Neuronal stem cell (in vitro differentiated cells): ENCODE measurements around the gene CCR7.
"Not testable (repeated sequence)": the region's sequence is repeated elsewhere in the genome, so short reads cannot be mapped to it uniquely, and the experiment has no call there.

Experiments used
- DNase-seq: peaks from one replicate; pipeline ENCODE4 v3.0.0-alpha.2; 2013; ENCODE audit warnings: low spot score
- H2AFZ ChIP-seq: one replicate; pipeline ENCODE4 v1.6.1; 2013; ENCODE audit warnings: mild to moderate bottlenecking, low read length, inconsistent platforms
- H2AK5ac ChIP-seq: 2 replicates; pipeline ENCODE4 v1.6.1; 2013; ENCODE audit warnings: low read depth, mild to moderate bottlenecking, inconsistent platforms, low read length, moderate library complexity, mixed read lengths
- H2BK120ac ChIP-seq: 2 replicates; pipeline ENCODE4 v1.6.1; 2013; ENCODE audit warnings: low read depth, mild to moderate bottlenecking, inconsistent platforms, low read length, moderate library complexity, mixed read lengths
- H2BK12ac ChIP-seq: one replicate; pipeline ENCODE4 v1.6.1; 2013; ENCODE audit warnings: low read length, inconsistent platforms
- H2BK15ac ChIP-seq: 2 replicates; pipeline ENCODE4 v1.6.1; 2013; ENCODE audit warnings: mild to moderate bottlenecking, low read length, inconsistent platforms, mixed read lengths
- H2BK5ac ChIP-seq: one replicate; pipeline ENCODE4 v1.6.1; 2013; ENCODE audit warnings: inconsistent platforms, mild to moderate bottlenecking, low read length, moderate library complexity
- H3K14ac ChIP-seq: one replicate; pipeline ENCODE4 v1.6.1; 2013; ENCODE audit warnings: low read length, inconsistent platforms
- H3K18ac ChIP-seq: 2 replicates; pipeline ENCODE4 v1.6.1; 2013; ENCODE audit warnings: low read length, inconsistent platforms
- H3K23ac ChIP-seq: 2 replicates; pipeline ENCODE4 v1.6.1; 2013; ENCODE audit warnings: low read depth, mild to moderate bottlenecking, mixed read lengths, low read length, inconsistent platforms; ENCODE audit not compliant: poor library complexity
- H3K27ac ChIP-seq: replicated peaks from 3 replicates; pipeline ENCODE4 v1.5.1; 2013; ENCODE audit warnings: low read length, inconsistent platforms
- H3K27me3 ChIP-seq, 3 experiments: 2 replicates each; pipeline ENCODE4 v1.6.1; 2013; ENCODE audit warnings: low read length in 3 of 3, mild to moderate bottlenecking in 2 of 3, inconsistent platforms in 1 of 3, low read depth in 1 of 3, mixed read lengths in 1 of 3, moderate library complexity in 1 of 3; ENCODE audit not compliant: control insufficient read depth in 3 of 3, insufficient read depth in 3 of 3
- H3K36me3 ChIP-seq, 2 donors: replicated peaks in 1 of 2; 2 replicates each; pipeline ENCODE4 v1.6.1; 2013; ENCODE audit warnings: low read length in 2 of 2; ENCODE audit not compliant: control insufficient read depth in 2 of 2, insufficient read depth in 2 of 2
- H3K4ac ChIP-seq: 2 replicates; pipeline ENCODE4 v1.6.1; 2013; ENCODE audit warnings: inconsistent platforms, mild to moderate bottlenecking, low read length, moderate library complexity
- H3K4me1 ChIP-seq, 2 donors: 1 replicate in 1 of 2; 2 replicates in 1 of 2; pipeline ENCODE4 v1.6.1; 2013; ENCODE audit warnings: low read length in 2 of 2, low read depth in 1 of 2; ENCODE audit not compliant: control insufficient read depth in 2 of 2, insufficient read depth in 1 of 2
- H3K4me2 ChIP-seq: one replicate; pipeline ENCODE4 v1.6.1; 2013; ENCODE audit warnings: mild to moderate bottlenecking, low read length, inconsistent platforms; ENCODE audit not compliant: insufficient read depth, poor library complexity, severe bottlenecking
- H3K4me3 ChIP-seq, 2 donors: 2 replicates each; pipeline ENCODE4 v1.5.1; 2013; ENCODE audit warnings: low read length in 2 of 2, mild to moderate bottlenecking in 2 of 2, inconsistent platforms in 1 of 2, moderate library complexity in 1 of 2
- H3K79me1 ChIP-seq: one replicate; pipeline ENCODE4 v1.6.1; 2013; ENCODE audit warnings: low read depth, mild to moderate bottlenecking, inconsistent platforms, low read length, moderate library complexity
- H3K9ac ChIP-seq: one replicate; pipeline ENCODE4 v1.6.1; 2013; ENCODE audit warnings: mild to moderate bottlenecking, low read depth, low read length, inconsistent platforms; ENCODE audit not compliant: poor library complexity
- H3K9me3 ChIP-seq, 2 donors: replicated peaks in 1 of 2; 2 replicates each; pipeline versions ENCODE3 to v1.6.1; 2013; ENCODE audit warnings: low read length in 2 of 2, mild to moderate bottlenecking in 2 of 2, inconsistent platforms in 1 of 2, low read depth in 1 of 2, mixed read lengths in 1 of 2, moderate library complexity in 1 of 2; ENCODE audit not compliant: control insufficient read depth in 2 of 2, insufficient read depth in 1 of 2
- H4K8ac ChIP-seq: one replicate; pipeline ENCODE4 v1.6.1; 2013; ENCODE audit warnings: low read depth, mild to moderate bottlenecking, inconsistent platforms, low read length, moderate library complexity
- H4K91ac ChIP-seq: one replicate; pipeline ENCODE4 v1.6.1; 2013; ENCODE audit warnings: low read length, low read depth, mild to moderate bottlenecking, inconsistent platforms; ENCODE audit not compliant: poor library complexity
- WGBS, 2 donors: extraction: QIAGEN DNeasy Blood & Tissue Kit; methylation state at CpG; one replicate each; pipeline ENCODE4 v1.1.7; 2013; ENCODE audit warnings: missing lambda C conversion rate in 2 of 2, mixed read lengths in 1 of 2; ENCODE audit not compliant: insufficient read length in 2 of 2, insufficient replicate concordance in 1 of 2; ENCODE audit errors: extremely low coverage in 2 of 2; 5-methylcytosine and 5-hydroxymethylcytosine counted together

Gene CCR7

DNA sequence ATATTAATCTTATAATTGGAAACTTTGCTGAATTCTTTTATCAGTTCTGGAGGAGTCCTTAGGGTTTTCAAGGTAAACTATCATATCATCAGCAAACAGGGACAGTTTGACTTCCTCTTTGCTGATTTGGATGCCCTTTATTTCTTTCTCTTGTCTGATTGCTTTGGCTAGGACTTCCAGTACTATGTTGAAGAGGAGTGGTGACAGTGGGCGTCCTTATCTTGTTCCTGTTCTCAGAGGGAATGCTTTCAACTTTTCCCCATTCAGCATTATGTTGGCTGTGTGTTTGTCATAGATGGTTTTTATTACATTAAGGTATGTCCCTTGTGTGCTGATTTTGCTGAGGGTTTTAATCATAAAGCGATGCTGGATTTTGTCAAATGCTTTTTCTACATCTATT lies 19.7 kb upstream of the CCR7 start:
- H3K27ac ChIP-seq, H2AK5ac ChIP-seq, H3K4me2 ChIP-seq, H2BK15ac ChIP-seq, H4K91ac ChIP-seq, H4K8ac ChIP-seq, H3K9ac ChIP-seq, H3K4me3 ChIP-seq, H3K4ac ChIP-seq, H2BK5ac ChIP-seq, H2AFZ ChIP-seq, DNase-seq, H3K18ac ChIP-seq, H2BK12ac ChIP-seq, H3K14ac ChIP-seq, H2BK120ac ChIP-seq, H3K23ac ChIP-seq, H3K79me1 ChIP-seq, H3K27me3 ChIP-seq, H3K36me3 ChIP-seq, H3K9me3 ChIP-seq: not testable (repeated sequence)
- H3K4me1 ChIP-seq, result peaks cover 2 to 11% of the 10 kb centered on the region in 2 donors
- WGBS, 2 donors, result no CpG with 5 or more reads among the region's 2 CpGs

DNA sequence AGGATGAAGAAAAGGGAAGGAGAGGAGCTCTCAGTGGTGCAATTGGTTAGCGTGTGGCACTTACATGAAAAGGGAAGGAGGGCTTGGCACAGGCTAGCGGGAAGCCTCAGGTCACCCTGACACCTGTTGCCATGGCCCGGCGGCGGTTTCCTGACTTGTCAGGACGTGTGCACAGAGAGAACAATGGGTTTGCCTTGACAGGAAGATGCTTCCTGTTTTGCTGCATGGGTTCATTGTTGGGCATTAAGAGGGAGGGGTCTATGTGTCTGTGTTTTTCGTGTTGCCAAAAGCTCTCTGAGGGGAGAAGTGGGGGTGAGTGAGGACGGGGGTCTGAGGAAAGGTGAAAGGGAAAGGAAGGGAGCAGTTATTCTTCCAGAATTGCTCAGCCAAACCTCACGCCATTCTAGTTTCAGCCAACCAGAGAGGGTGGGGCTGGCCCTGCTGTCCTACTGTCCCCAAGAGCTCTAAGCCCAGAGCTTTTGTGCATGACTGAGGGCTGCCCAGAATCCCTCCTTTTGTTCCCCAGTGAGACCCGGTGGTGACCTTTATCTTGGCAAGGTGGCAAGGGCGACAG lies 17.1 kb upstream of the CCR7 start:
- no CpG with 5 or more reads among the region's 11 CpGs for WGBS, 2 donors
- no peak overlapping the region for H4K91ac ChIP-seq

DNA sequence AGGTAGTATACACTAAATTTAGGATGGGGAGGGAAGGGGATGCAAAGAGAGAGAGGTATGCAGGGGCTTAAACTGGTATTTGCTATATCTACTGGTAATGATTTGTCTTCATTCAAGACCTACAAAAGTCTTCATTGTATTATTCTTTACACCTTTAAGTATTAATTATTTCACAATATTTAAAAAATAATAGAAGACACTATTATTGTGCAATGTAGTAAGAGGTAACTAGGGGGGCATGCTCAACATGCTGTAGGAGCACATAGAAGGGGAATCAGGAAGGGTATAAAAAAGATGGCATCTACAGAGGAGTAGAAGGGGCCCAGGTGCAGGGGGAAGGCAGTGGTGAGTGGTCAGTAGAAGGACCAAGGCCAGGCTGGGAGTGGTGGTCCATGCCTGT lies 14.9 kb upstream of the CCR7 start:
- Histone ChIP-seq H2AK5ac (no peak overlapping the region), H3K14ac (no peak overlapping the region), H3K9me3 (no peaks in the 10 kb centered on the region), H2BK15ac (no peak overlapping the region), H3K4me2 (no peak overlapping the region), H3K4me3 (no peak overlapping the region), H2AFZ (no peak overlapping the region), H2BK12ac (no peak overlapping the region), H3K9ac (no peak overlapping the region), H3K18ac (no peak overlapping the region), H3K27ac (no peak overlapping the region), H4K91ac (no peak overlapping the region), H2BK5ac (no peak overlapping the region), H2BK120ac (no peak overlapping the region), H4K8ac (no peak overlapping the region), H3K27me3 (no peaks in the 10 kb centered on the region), H3K4me1 (peaks cover 2 to 11% of the 10 kb centered on the region in 2 donors), H3K36me3 (no peaks in the 10 kb centered on the region), H3K23ac (no peak overlapping the region), H3K4ac (no peak overlapping the region), H3K79me1 (no peaks in the 10 kb centered on the region)
- no peak for DNase-seq

More for the DNA sequence above, 17.1 kb upstream of the CCR7 start:
- no peak overlapping the region for H3K4me3 ChIP-seq
- H3K18ac ChIP-seq, result no peak overlapping the region
- H2BK15ac ChIP-seq, result no peak overlapping the region
- H2BK5ac ChIP-seq, result no peak overlapping the region
- H3K4me1 ChIP-seq, result peaks cover 2 to 11% of the 10 kb centered on the region in 2 donors
- no peaks in the 10 kb centered on the region for H3K79me1 ChIP-seq
- no peak for DNase-seq
- peak overlapping the region; percentile 71 for H2AFZ ChIP-seq
- no peak overlapping the region for H4K8ac ChIP-seq
- no peak overlapping the region for H3K27ac ChIP-seq
- no peak overlapping the region for H3K4ac ChIP-seq
- no peak overlapping the region for H3K9ac ChIP-seq
- H3K4me2 ChIP-seq, result no peak overlapping the region
- H3K14ac ChIP-seq, result no peak overlapping the region
- no peaks in the 10 kb centered on the region for H3K27me3 ChIP-seq
- no peak overlapping the region for H3K23ac ChIP-seq
- no peak overlapping the region for H2AK5ac ChIP-seq
- no peaks in the 10 kb centered on the region for H3K36me3 ChIP-seq
- H3K9me3 ChIP-seq, result no peaks in the 10 kb centered on the region
- H2BK12ac ChIP-seq, result no peak overlapping the region
- no peak overlapping the region for H2BK120ac ChIP-seq

DNA sequence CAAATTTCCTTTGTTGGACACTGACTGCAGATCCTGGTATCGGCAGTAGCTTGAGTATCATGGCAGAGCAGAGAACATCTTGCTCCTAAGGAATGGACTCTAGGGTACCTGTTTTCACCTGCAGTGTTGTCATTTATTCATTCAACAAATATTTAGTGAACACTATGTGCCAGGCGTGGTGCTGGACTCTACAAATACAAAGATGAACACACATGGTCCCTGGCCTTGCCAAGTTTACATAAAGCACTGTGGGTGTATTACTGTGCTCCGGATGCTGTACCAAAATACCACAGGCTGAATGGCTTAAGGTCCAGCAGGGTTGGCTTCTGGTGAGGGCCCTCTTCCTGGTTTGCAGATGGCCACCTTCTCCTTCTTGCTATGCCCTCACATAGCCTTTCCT lies 14.2 kb upstream of the CCR7 start:
- no peak for DNase-seq
- no peak overlapping the region for H4K91ac ChIP-seq
- H3K9ac ChIP-seq, result no peak overlapping the region
- H2AK5ac ChIP-seq, result no peak overlapping the region
- no peak overlapping the region for H2BK15ac ChIP-seq
- H3K27ac ChIP-seq, result no peak overlapping the region
- no peak overlapping the region for H2BK12ac ChIP-seq
- no peaks in the 10 kb centered on the region for H3K9me3 ChIP-seq
- no peak overlapping the region for H2BK5ac ChIP-seq
- no peaks in the 10 kb centered on the region for H3K36me3 ChIP-seq
- peak overlapping the region; percentile 42 for H3K18ac ChIP-seq
- no peak overlapping the region for H2BK120ac ChIP-seq
- no CpG with 5 or more reads among the region's 3 CpGs for whole genome bisulfite sequencing, 2 donors
- peaks cover 2 to 11% of the 10 kb centered on the region in 2 donors for H3K4me1 ChIP-seq
- H3K14ac ChIP-seq, result no peak overlapping the region
- no peaks in the 10 kb centered on the region for H3K79me1 ChIP-seq
- H2AFZ ChIP-seq, result no peak overlapping the region
- no peaks in the 10 kb centered on the region for H3K27me3 ChIP-seq
- no peak overlapping the region for H3K4me3 ChIP-seq
- H3K23ac ChIP-seq, result no peak overlapping the region
- H3K4me2 ChIP-seq, result no peak overlapping the region
- no peak overlapping the region for H4K8ac ChIP-seq
- H3K4ac ChIP-seq, result no peak overlapping the region
